ENCODE measurements around the gene RBM8A. TPM values are rescaled to one million over a fixed set of nuclear protein-coding genes. Genes with fewer than 3 reads are reported as not detected.
"Not testable (repeated sequence)": the region's sequence is repeated elsewhere in the genome, so short reads cannot be mapped to it uniquely, and the experiment has no call there.

RBM8A gene
- total and polyA plus RNA-seq, 3 donors from 2014 or later, result 123 to 174 (median 158) TPM

DNA sequence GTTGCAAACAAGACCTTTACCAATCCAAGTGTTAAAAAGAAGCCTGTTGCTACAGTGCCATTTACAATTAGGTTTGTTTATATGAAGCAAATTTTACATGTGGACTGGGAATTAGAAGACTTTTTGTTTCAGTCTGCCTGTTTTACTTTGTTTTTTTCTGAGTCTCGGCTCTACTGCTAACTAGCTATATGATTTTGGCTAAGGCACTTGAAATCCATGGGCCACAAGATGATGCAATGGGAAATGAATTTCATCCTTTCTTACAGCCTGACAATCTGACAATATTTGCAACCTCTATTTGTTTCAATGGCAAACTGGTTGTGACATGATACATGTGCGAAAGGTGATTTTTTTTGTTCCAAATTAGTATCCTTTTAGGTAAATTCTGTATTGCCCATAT, 5.0 kb downstream of the RBM8A start:
- H3K27ac ChIP-seq, result no peak overlapping the region
- no peaks in the 10 kb centered on the region for H3K36me3 ChIP-seq (ENCODE audit: low read depth, missing control alignments)
- H3K4me1 ChIP-seq, result peaks cover 25% of the 10 kb centered on the region
- H3K27me3 ChIP-seq, result no peaks in the 10 kb centered on the region
- no peak overlapping the region for H3K4me3 ChIP-seq
- TF ChIP-seq, protein P1, sequence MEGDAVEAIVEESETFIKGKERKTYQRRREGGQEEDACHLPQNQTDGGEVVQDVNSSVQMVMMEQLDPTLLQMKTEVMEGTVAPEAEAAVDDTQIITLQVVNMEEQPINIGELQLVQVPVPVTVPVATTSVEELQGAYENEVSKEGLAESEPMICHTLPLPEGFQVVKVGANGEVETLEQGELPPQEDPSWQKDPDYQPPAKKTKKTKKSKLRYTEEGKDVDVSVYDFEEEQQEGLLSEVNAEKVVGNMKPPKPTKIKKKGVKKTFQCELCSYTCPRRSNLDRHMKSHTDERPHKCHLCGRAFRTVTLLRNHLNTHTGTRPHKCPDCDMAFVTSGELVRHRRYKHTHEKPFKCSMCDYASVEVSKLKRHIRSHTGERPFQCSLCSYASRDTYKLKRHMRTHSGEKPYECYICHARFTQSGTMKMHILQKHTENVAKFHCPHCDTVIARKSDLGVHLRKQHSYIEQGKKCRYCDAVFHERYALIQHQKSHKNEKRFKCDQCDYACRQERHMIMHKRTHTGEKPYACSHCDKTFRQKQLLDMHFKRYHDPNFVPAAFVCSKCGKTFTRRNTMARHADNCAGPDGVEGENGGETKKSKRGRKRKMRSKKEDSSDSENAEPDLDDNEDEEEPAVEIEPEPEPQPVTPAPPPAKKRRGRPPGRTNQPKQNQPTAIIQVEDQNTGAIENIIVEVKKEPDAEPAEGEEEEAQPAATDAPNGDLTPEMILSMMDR (IDR thresholded peaks at IDR 0.05), result no peak
- TF ChIP-seq POLR2A (IDR thresholded peaks at IDR 0.05), result no peak
- H3K9me3 ChIP-seq, result no peaks in the 10 kb centered on the region
- intact Hi-C loops (cut with DNase I; ENCODE audit: low total_unique reads), result no loop called here
- WGBS, 2 donors, result 63 to 72% methylated on average over 2 of the region's 2 CpGs
- no peak for DNase-seq

DNA sequence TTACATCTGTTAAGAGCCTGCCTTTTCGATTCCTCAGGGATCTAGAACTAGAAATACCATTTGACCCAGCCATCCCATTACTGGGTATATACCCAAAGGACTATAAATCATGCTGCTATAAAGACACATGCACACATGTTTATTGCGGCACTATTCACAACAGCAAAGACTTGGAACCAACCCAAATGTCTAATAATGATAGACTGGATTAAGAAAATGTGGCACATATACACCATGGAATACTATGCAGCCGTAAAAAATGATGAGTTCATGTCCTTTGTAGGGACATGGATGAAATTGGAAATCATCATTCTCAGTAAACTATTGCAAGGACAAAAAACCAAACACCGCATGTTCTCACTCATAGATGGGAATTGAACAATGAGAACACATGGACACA, 7.0 kb downstream of the RBM8A start:
- 85 to 86% methylated on average over 2 to 4 of the region's 4 CpGs for WGBS, 2 donors
- H3K4me3 ChIP-seq; intact Hi-C loops (cut with DNase I; ENCODE audit: low total_unique reads): not testable (repeated sequence)

DNA sequence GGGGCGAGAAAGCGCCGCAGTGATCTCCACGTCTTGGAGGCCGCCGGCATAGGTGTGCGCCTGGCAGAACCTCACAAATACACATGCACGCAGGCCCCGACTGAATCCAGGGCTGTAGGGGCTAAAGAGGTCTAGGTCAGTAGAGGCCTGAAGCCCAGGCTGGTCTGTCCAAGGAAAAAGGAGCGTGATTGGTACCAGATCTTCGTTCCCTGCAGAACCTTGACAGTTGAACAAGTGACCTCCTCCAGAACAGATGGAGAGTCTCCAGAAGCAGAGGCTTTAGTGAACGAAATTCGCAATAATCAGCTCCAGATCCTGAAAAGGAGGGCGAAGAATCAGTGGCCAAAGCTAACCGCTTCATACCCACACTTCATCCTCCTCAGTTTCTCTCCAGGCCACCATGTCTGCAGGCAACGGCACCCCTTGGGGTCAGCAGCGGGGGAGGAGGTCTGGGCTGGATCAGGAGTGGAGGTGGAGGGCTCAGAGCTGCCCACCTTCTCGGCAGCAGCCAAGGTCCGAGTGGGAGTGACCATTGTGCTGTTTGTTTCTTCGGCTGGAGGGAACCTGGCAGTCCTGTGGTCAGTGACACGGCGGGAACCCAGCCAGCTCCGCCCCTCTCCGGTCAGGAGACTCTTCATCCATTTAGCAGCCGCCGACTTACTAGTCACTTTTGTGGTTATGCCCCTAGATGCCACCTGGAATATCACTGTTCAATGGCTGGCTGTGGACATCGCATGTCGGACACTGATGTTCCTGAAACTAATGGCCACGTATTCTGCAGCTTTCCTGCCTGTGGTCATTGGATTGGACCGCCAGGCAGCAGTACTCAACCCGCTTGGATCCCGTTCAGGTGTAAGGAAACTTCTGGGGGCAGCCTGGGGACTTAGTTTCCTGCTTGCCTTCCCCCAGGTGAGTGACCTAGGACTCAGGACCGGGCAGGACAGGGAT, 8.0 kb downstream of the RBM8A start:
- Histone ChIP-seq H3K4me3 (peak overlapping the region; percentile 88 to 92), H3K27ac (peak overlapping the region; percentile 80 to 88), H3K4me1 (peaks cover 23% of the 10 kb centered on the region), H3K36me3 (ENCODE audit: low read depth, missing control alignments) (no peaks in the 10 kb centered on the region), H3K9me3 (no peaks in the 10 kb centered on the region), H3K27me3 (no peaks in the 10 kb centered on the region)
- no peak for TF ChIP-seq POLR2A (IDR thresholded peaks at IDR 0.05)
- TF ChIP-seq, protein P1 (IDR thresholded peaks at IDR 0.05), result no peak
- peak; percentile 76 for DNase-seq
- intact Hi-C loops (cut with DNase I; ENCODE audit: low total_unique reads), result no loop called here
- WGBS, 2 donors, result 1 to 2% methylated on average over 29 to 33 of the region's 33 CpGs

More for the DNA sequence above, 7.0 kb downstream of the RBM8A start:
- H3K27me3 ChIP-seq; H3K27ac ChIP-seq; H3K36me3 ChIP-seq (ENCODE audit: low read depth, missing control alignments); H3K9me3 ChIP-seq; DNase-seq: not testable (repeated sequence)
- H3K4me1 ChIP-seq, result peaks cover 23% of the 10 kb centered on the region

DNA sequence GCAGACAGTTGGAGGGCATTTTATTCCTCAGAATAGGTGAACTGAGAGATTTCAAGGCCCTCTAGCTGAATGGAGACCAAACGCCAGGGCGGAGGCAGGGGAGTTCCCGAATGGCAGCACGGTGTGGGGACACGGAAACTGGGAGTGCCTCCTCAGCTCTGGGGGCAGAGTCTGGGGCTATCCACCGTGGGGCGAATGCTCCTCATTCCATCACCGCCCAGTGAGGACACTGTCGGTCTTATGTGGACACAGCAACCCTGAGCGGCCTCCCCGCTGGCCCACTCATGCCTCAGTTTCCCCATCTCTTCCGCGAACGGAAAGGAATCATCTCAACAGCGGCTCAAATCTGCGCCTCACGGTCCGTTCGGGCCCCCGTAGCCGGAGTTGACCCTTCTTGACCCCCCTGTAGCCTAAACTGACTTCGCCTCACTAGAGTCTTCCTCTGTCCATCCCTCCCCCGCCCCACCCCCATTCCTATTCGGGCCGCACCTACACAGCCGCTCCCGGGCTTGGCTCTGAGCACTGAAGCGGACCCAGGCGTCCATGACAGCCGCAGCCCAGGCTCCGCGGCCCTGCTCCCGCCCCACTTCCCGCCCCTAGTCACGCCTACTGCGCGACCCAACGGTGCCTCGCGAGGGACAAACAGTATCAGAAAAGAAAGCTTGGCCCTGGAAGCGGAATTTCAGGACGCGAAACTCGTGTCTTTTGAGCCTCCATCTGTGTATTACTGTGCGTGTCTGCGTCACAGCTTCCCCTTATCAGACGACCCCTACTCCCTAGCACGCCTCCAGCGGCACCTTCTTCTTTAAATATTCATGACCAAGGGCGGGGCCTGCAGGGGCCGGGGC, 8.9 kb downstream of the RBM8A start, which contains the start of gene PEX11B:
Gene PEX11B (minus strand): TSS at position 574 of the 848 bp plus-strand sequence. CDS start 29 bp downstream, at position 545.
- Histone ChIP-seq H3K36me3 (ENCODE audit: low read depth, missing control alignments) (no peaks in the 10 kb centered on the region), H3K4me1 (peaks cover 23% of the 10 kb centered on the region), H3K27ac (peak within 1 kb of the TSS; percentile 80 to 88), H3K27me3 (no peaks in the 10 kb centered on the region), H3K9me3 (no peaks in the 10 kb centered on the region), H3K4me3 (peak within 1 kb of the TSS; percentile 88 to 92)
- intact Hi-C loops (cut with DNase I; ENCODE audit: low total_unique reads), result no loop called here
- TF ChIP-seq, protein P1 (IDR thresholded peaks at IDR 0.05), result peak in 1 of 3 experiments; percentile 7
- TF ChIP-seq POLR2A (IDR thresholded peaks at IDR 0.05), result no peak
- peak; percentile 94 for DNase-seq
- 0 to 1% methylated on average over 35 to 51 of the region's 51 CpGs for WGBS, 2 donors

DNA sequence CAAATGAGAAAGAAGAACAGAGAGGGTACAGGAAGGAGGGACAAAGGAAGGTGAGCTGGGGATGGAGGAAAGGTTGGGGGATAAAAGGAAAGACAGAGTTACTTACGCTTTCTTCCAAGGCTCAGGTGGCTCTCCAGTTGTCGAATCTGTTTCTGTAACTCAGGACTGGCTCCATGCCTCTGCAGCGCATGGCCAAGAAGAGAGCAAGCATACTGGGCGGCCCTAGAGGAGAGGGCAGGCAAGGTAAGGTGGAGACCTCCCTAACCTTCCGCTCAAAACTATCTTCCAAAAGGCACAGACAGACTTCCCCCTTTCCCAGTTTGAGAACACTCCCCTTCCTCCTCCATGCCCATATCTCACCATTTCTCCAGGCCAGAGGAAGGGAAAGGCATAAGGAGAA, 9.7 kb downstream of the RBM8A start:
- intact Hi-C loops (cut with DNase I; ENCODE audit: low total_unique reads), result no loop called here
- 42 to 61% methylated on average over 5 of the region's 5 CpGs for WGBS, 2 donors
- H3K36me3 ChIP-seq (ENCODE audit: low read depth, missing control alignments), result no peaks in the 10 kb centered on the region

More for the DNA sequence above, 9.7 kb downstream of the RBM8A start:
- Histone ChIP-seq H3K27me3 (no peaks in the 10 kb centered on the region), H3K4me3 (peak overlapping the region; percentile 88 to 92), H3K4me1 (peaks cover 23% of the 10 kb centered on the region), H3K9me3 (no peaks in the 10 kb centered on the region), H3K27ac (peak overlapping the region; percentile 80 to 88)
- DNase-seq, result no peak
- TF ChIP-seq, protein P1 (IDR thresholded peaks at IDR 0.05), result no peak
- no peak for TF ChIP-seq POLR2A (IDR thresholded peaks at IDR 0.05)
